Spleen (tissue), 11 donors: ENCODE data around the gene BARX2. TPM values are rescaled to one million over a fixed set of nuclear protein-coding genes. Genes with fewer than 3 reads are reported as not detected.

Experiments
- DNase-seq: peaks from one replicate; pipeline ENCODE4 v3.0.0-alpha.2; 2020
- H3K27ac ChIP-seq, 8 donors: fragments of 200-600 bp; sonication (generic) in 7 of 8; 1 replicate in 4 of 8; 2 replicates in 4 of 8; pipeline versions ENCODE4 v1.5.0 to v1.8.0; 2016 to 2021; ENCODE audit warnings: inconsistent platforms in 4 of 8, mild to moderate bottlenecking in 4 of 8, moderate library complexity in 1 of 8
- H3K27me3 ChIP-seq, 7 donors: fragments of 200-600 bp; sonication (generic) in 6 of 7; replicated peaks in 1 of 7; 1 replicate in 4 of 7; 2 replicates in 3 of 7; pipeline versions ENCODE4 v1.5.0 to v1.8.0; 2016 to 2021; ENCODE audit warnings: inconsistent platforms in 3 of 7, mild to moderate bottlenecking in 1 of 7
- H3K36me3 ChIP-seq, 6 donors: fragments of 200-600 bp; sonication (generic) in 5 of 6; 1 replicate in 4 of 6; 2 replicates in 2 of 6; pipeline versions ENCODE4 v1.5.0 to v1.8.0; 2016 to 2021; ENCODE audit warnings: inconsistent platforms in 2 of 6
- H3K4me1 ChIP-seq, 6 donors: fragments of 200-600 bp; sonication (generic) in 5 of 6; 1 replicate in 3 of 6; 2 replicates in 3 of 6; pipeline versions ENCODE4 v1.5.0 to v1.8.0; 2016 to 2021; ENCODE audit warnings: inconsistent platforms in 3 of 6
- H3K4me3 ChIP-seq, 8 donors: fragments of 200-600 bp; sonication (generic) in 7 of 8; 1 replicate in 4 of 8; 2 replicates in 4 of 8; pipeline versions ENCODE4 v1.5.0 to v1.8.0; 2016 to 2021; ENCODE audit warnings: inconsistent platforms in 4 of 8, mild to moderate bottlenecking in 4 of 8, moderate library complexity in 2 of 8
- H3K9me3 ChIP-seq, 8 donors: fragments of 200-600 bp; sonication (generic) in 7 of 8; 1 replicate in 4 of 8; 2 replicates in 4 of 8; pipeline versions ENCODE4 v1.5.0 to v1.8.0; 2016 to 2021; ENCODE audit warnings: inconsistent platforms in 4 of 8
- POLR2A ChIP-seq, 3 donors: fragments of 450-650 bp; IDR thresholded peaks; one replicate each; pipeline ENCODE4 v1.5.1; 2017; ENCODE audit warnings: antibody characterized with exemption in 3 of 3, mild to moderate bottlenecking in 1 of 3
- POLR2AphosphoS5 ChIP-seq, 3 donors: sonication (generic); formaldehyde crosslinking; IDR thresholded peaks; one replicate each; pipeline ENCODE4 v1.5.1; 2017; ENCODE audit warnings: antibody characterized with exemption in 3 of 3
- WGBS, 5 donors: extraction: QIAGEN DNeasy Blood & Tissue Kit in 3 of 5; methylation state at CpG; one replicate each; pipeline versions ENCODE4 v1.1.5 to v1.1.7; 2013 to 2018; 5-methylcytosine and 5-hydroxymethylcytosine counted together
- intact Hi-C: fragments of 100-400 bp; cut with DNase I; formaldehyde crosslinking; loops from one replicate; pipeline ENCODE4 v1.15.0; 2023; ENCODE audit warnings: low total_unique reads
- polyA plus RNA-seq, 3 donors: library from polyadenylated mRNA; stranded (reverse); fragments of 200-250 nt; gene quantifications; one replicate each; pipeline ENCODE4 v1.2.1, GENCODE V29; 2013
- total RNA-seq, 7 donors: library from RNA; depleted of rRNA in 3 of 7; stranded (reverse); fragments of >200 nt in 3 of 7; fragmentation: NEBNext Ultra II Directional in 4 of 7; extraction: Animal tissue kit (Norgen Biotek cat#: 25700) in 4 of 7; gene quantifications; one replicate each; pipeline versions ENCODE4 v1.1.0 to v1.2.1, GENCODE V29; 2016 to 2021
- TF ChIP-seq, protein P1 (sequence below), 11 experiments: fragments of 200-600 bp in 7 of 11; fragments of 450-650 bp in 4 of 11; sonication (generic) in 4 of 11; IDR thresholded peaks in 8 of 11; conservative IDR thresholded peaks in 3 of 11; 1 replicate in 7 of 11; 2 replicates in 4 of 11; pipeline versions ENCODE4 v1.4.0 to v1.8.0; 2016 to 2021; ENCODE audit warnings: antibody characterized with exemption in 11 of 11, inconsistent platforms in 4 of 11, mild to moderate bottlenecking in 1 of 11
- donor health status: healthy with polysubstance abuse.
- donor health status: DM: no; HTN: no; CAD: no; lungs with moderate emphysema.
- donor health status: DM: no; HTN: no; CAD: no.
- donor health status: Bipolar disorder and iron deficiency.
- donor health status: healthy.
- donor health status: DM: no; HTN: no; CAD: no.
- donor health status: DM: yes; HTN: yes; CAD: no.

The BARX2 gene
- total and polyA plus RNA-seq, 10 donors: 0.03 to 0.06 (median 0.04) TPM; not detected in 7

- Histone ChIP-seq H3K27me3 (peaks cover 0 to 6% (median 0%) of the 10 kb centered on the region in 7 donors), H3K36me3 (no peaks in the 10 kb centered on the region), H3K4me3 (no peak overlapping the region), H3K4me1 (no peaks in the 10 kb centered on the region), H3K9me3 (peaks cover 0 to 14% (median 12%) of the 10 kb centered on the region in 8 donors), H3K27ac (no peak overlapping the region)
- TF ChIP-seq, protein P1, sequence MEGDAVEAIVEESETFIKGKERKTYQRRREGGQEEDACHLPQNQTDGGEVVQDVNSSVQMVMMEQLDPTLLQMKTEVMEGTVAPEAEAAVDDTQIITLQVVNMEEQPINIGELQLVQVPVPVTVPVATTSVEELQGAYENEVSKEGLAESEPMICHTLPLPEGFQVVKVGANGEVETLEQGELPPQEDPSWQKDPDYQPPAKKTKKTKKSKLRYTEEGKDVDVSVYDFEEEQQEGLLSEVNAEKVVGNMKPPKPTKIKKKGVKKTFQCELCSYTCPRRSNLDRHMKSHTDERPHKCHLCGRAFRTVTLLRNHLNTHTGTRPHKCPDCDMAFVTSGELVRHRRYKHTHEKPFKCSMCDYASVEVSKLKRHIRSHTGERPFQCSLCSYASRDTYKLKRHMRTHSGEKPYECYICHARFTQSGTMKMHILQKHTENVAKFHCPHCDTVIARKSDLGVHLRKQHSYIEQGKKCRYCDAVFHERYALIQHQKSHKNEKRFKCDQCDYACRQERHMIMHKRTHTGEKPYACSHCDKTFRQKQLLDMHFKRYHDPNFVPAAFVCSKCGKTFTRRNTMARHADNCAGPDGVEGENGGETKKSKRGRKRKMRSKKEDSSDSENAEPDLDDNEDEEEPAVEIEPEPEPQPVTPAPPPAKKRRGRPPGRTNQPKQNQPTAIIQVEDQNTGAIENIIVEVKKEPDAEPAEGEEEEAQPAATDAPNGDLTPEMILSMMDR (IDR thresholded peaks at IDR 0.05 in 8 of 11, conservative IDR thresholded peaks at IDR 0.05 in 3 of 11): no peak
- TF ChIP-seq POLR2AphosphoS5 (IDR thresholded peaks at IDR 0.05) (no peak), POLR2A (IDR thresholded peaks at IDR 0.05) (no peak)
- WGBS, 5 donors: 84 to 91% (median 88%) methylated on average over 3 of the region's 3 CpGs
- intact Hi-C loops: no loop called here
- no peak for DNase-seq
These were observed 51.1 kb downstream of the BARX2 start for GRCh38 chr11:129426776-129427175.

DNA sequence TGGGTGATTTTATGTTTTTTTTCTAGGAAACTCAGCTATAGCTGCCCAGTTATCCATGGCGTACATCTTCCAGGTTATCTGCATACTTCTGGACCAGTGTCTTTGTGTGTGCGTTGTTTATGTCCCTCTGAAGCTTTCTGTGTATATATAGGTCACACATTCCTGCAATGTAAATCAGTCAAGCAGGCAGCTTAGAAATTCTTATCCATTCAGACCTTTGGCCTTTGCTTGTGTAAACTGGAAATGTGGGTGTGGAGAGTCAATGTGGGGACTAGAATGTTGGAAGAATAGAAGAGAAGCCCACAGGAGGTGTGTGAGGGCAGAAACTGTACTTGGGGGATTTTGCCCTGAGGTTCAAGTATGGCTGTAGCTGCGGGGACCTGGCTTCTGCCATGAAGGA lies 51.7 kb downstream of the BARX2 start:
- Histone ChIP-seq H3K36me3 (no peaks in the 10 kb centered on the region), H3K9me3 (peaks cover 0 to 20% (median 14%) of the 10 kb centered on the region in 8 donors), H3K27ac (no peak overlapping the region), H3K4me1 (no peaks in the 10 kb centered on the region), H3K4me3 (no peak overlapping the region), H3K27me3 (peaks cover 0 to 6% (median 0%) of the 10 kb centered on the region in 7 donors)
- no peak for TF ChIP-seq POLR2A (IDR thresholded peaks at IDR 0.05)
- TF ChIP-seq, protein P1 (IDR thresholded peaks at IDR 0.05 in 8 of 11, conservative IDR thresholded peaks at IDR 0.05 in 3 of 11): no peak
- no peak for TF ChIP-seq POLR2AphosphoS5 (IDR thresholded peaks at IDR 0.05)
- 60 to 85% (median 73%) methylated on average over 3 of the region's 3 CpGs for WGBS, 5 donors
- intact Hi-C loops: no loop called here
- DNase-seq: no peak

DNA sequence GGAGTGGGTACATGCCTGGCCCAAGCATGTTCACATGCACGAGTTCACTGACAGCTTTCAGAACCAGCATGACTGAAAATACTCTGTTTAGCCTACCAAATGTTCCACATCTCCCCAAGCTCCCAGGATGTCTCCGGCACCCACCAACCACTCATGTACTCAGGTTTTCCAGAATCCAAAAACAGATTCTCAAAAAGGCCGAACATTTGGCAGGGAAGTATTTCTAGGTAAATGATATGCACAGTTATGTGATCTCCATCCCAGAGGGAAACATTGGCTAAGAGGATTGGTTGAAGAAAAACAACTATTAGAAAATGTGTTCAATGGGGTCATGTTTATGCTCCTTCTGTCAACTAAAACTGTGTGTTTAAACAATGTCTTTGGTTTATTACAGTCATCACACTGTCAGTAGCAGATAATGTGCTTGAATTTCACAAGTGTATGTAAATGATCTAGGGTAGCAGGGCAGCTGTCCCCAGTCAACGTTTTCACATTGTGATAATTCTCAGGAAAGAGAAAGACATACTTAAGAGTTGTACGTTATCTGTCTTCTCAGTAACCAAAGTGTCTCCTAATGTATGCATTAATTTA lies 52.3 kb downstream of the BARX2 start:
- TF ChIP-seq POLR2AphosphoS5 (IDR thresholded peaks at IDR 0.05) (no peak), POLR2A (IDR thresholded peaks at IDR 0.05) (no peak)
- TF ChIP-seq, protein P1 (IDR thresholded peaks at IDR 0.05 in 8 of 11, conservative IDR thresholded peaks at IDR 0.05 in 3 of 11): no peak
- H3K27ac ChIP-seq: no peak overlapping the region
- H3K36me3 ChIP-seq: no peaks in the 10 kb centered on the region
- H3K4me3 ChIP-seq: no peak overlapping the region
- no peaks in the 10 kb centered on the region for H3K4me1 ChIP-seq
- H3K9me3 ChIP-seq: peaks cover 0 to 23% (median 14%) of the 10 kb centered on the region in 8 donors
- WGBS, 5 donors: 50 to 75% (median 62%) methylated on average over 5 of the region's 5 CpGs
- H3K27me3 ChIP-seq: peaks cover 0 to 6% (median 0%) of the 10 kb centered on the region in 7 donors
- no peak for DNase-seq
- intact Hi-C loops: no loop called here

DNA sequence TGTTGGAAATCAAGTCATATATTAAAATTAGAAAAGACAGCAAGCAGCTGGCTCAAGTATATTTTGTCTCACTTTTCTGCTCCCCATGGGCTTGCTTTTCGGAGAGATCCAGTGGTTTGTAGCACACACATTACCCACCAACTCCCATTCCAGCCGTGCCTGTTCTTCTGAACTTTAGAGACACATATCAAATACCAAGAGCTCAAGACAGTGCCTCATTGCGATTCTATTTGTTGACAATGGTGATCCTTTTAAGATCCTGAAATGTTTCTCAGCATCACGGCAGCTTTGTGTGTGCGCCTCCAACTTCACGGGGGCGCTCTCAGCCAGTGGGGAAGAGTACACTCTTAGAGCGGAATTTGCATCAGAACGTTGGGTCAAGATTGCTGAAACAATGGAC lies 52.9 kb downstream of the BARX2 start:
- no peaks in the 10 kb centered on the region for H3K4me1 ChIP-seq
- peaks cover 0 to 23% (median 14%) of the 10 kb centered on the region in 8 donors for H3K9me3 ChIP-seq
- intact Hi-C loops: no loop called here
- H3K36me3 ChIP-seq: no peaks in the 10 kb centered on the region
- TF ChIP-seq POLR2A (IDR thresholded peaks at IDR 0.05) (no peak), POLR2AphosphoS5 (IDR thresholded peaks at IDR 0.05) (no peak)
- TF ChIP-seq, protein P1 (IDR thresholded peaks at IDR 0.05 in 8 of 11, conservative IDR thresholded peaks at IDR 0.05 in 3 of 11): no peak
- 79 to 86% (median 84%) methylated on average over 9 of the region's 9 CpGs for WGBS, 5 donors
- no peak overlapping the region for H3K27ac ChIP-seq
- no peak for DNase-seq
- H3K27me3 ChIP-seq: peaks cover 0 to 6% (median 0%) of the 10 kb centered on the region in 7 donors
- no peak overlapping the region for H3K4me3 ChIP-seq
